GM18951 (cell line): ENCODE data around the gene GJC1.

ENCODE experiments used
- POLR2A ChIP-seq: IDR thresholded peaks from 4 replicates; pipeline ENCODE4 v1.6.1; 2011; ENCODE audit warnings: mild to moderate bottlenecking; ENCODE audit not compliant: insufficient read length, insufficient read depth; ENCODE audit errors: extremely low read depth
- in situ Hi-C: fragments of 300-500 bp; cut with MboI; formaldehyde crosslinking; loops from one replicate; pipeline ENCODE4 v1.12.0; 2022; ENCODE audit warnings: low sequenced_read_pairs, mixed read lengths, inconsistent platforms; ENCODE audit not compliant: unreplicated experiment

The GJC1 gene

GRCh38 chr17:44752953-44753861 is 76.9 kb downstream of the GJC1 start:
- in situ Hi-C loops = no loop called here
- no peak for TF ChIP-seq POLR2A

GRCh38 chr17:44751806-44752205 is 78.3 kb downstream of the GJC1 start:
- in situ Hi-C loops = no loop called here
- TF ChIP-seq POLR2A = no peak

- in situ Hi-C loops = no loop called here
- TF ChIP-seq POLR2A = no peak
Measured at GRCh38 chr17:44751331-44751730, 78.8 kb downstream of the GJC1 start.

GRCh38 chr17:44749980-44750318 is 80.1 kb downstream of the GJC1 start:
- no peak for TF ChIP-seq POLR2A
- in situ Hi-C loops = no loop called here

GRCh38 chr17:44749076-44749979 is 80.8 kb downstream of the GJC1 start:
- TF ChIP-seq POLR2A = no peak
- in situ Hi-C loops = no loop called here
